HCT116 (cell line): ENCODE data around the gene KMT2E. TPM values are rescaled to one million over a fixed set of nuclear protein-coding genes. Genes with fewer than 3 reads are reported as not detected.

Source experiments
- ATAC-seq: fragments of 200-7000 bp; cut with Tn5 transposase; 2 replicates; pipeline ENCODE4 v1.9.1; 2020; ENCODE audit warnings: mild to moderate bottlenecking, moderate library complexity
- BruUV-seq: library from RNA; stranded (reverse); fragments of 400-500 nt; replicated peaks from 2 replicates; lab custom pipeline; 2021; lab: Mats Ljungman, UMichigan
- CTCF ChIA-PET: fragments of 300-600 bp; sonication (Branson Sonifier 250); formaldehyde crosslinking; loops from one replicate; lab custom pipeline; 2021; ENCODE audit warnings: antibody characterized with exemption; lab: Charles Lee
- POLR2A ChIA-PET: fragments of 300-600, 350-600 bp; sonication (Branson Sonifier 250); formaldehyde crosslinking; loops from one replicate; lab custom pipeline; 2021; ENCODE audit warnings: antibody characterized with exemption; lab: Charles Lee
- RAD21 ChIA-PET, 2 experiments: fragments of 300-600 bp; sonication (Branson Sonifier 250); formaldehyde crosslinking; loops; one replicate each; lab custom pipeline; 2023; ENCODE audit warnings: low total read pairs in 2 of 2; ENCODE audit not compliant: uncharacterized antibody in 2 of 2, unreplicated experiment in 2 of 2, low non-redundant PET in 1 of 2; lab: Charles Lee
- DNase-seq: peaks from one replicate; pipeline ENCODE4 v3.0.0-alpha.2; 2010; ENCODE audit warnings: low read depth, low spot score
- H2AFZ ChIP-seq: fragments of 200-600 bp; shearing (Covaris generic), sonication (generic); 2 replicates; pipeline ENCODE4 v1.6.1; 2017; ENCODE audit warnings: low read depth, mixed run types, mixed read lengths, antibody characterized with exemption, low read length; ENCODE audit not compliant: poor library complexity, severe bottlenecking
- H3K27ac ChIP-seq: 2 replicates; pipeline ENCODE4 v1.5.1; 2012; ENCODE audit warnings: low read depth, low read length
- H3K27me3 ChIP-seq: fragments of 200-600 bp; sonication (generic); 2 replicates; pipeline ENCODE4 v1.6.1; 2016; ENCODE audit warnings: mixed run types, low read length, mixed read lengths; ENCODE audit not compliant: insufficient read depth
- H3K36me3 ChIP-seq, 2 experiments: fragments of 200-500 bp in 1 of 2; fragments of 200-600 bp in 1 of 2; sonication (Bioruptor generic) in 1 of 2; sonication (generic) in 1 of 2; 2 replicates each; pipeline versions ENCODE4 v1.5.1 to v1.6.1; 2014 to 2016; ENCODE audit warnings: low read length in 2 of 2, inconsistent platforms in 1 of 2, mixed read lengths in 1 of 2, mixed run types in 1 of 2; ENCODE audit not compliant: insufficient read depth in 2 of 2, control insufficient read depth in 1 of 2
- H3K4me1 ChIP-seq, 2 experiments: fragments of 200-600 bp in 1 of 2; sonication (generic) in 1 of 2; 2 replicates each; pipeline versions ENCODE4 v1.5.1 to v1.6.1; 2012 to 2017; ENCODE audit warnings: low read length in 2 of 2, inconsistent platforms in 1 of 2, mild to moderate bottlenecking in 1 of 2, mixed read lengths in 1 of 2, mixed run types in 1 of 2, moderate library complexity in 1 of 2; ENCODE audit not compliant: insufficient read depth in 2 of 2, control insufficient read depth in 1 of 2
- H3K4me2 ChIP-seq: fragments of 200-600 bp; sonication (generic); 2 replicates; pipeline ENCODE4 v1.6.1; 2017; ENCODE audit warnings: mixed run types, low read length, mixed read lengths
- H3K4me3 ChIP-seq, 2 experiments: fragments of 200-600 bp in 1 of 2; sonication (generic) in 1 of 2; replicated peaks in 1 of 2; 2 replicates each; pipeline ENCODE4 v1.5.1; 2011 to 2016; ENCODE audit warnings: low read length in 2 of 2, control low read depth in 1 of 2, low read depth in 1 of 2, mild to moderate bottlenecking in 1 of 2, mixed read lengths in 1 of 2, mixed run types in 1 of 2
- H3K79me2 ChIP-seq: fragments of 200-600 bp; sonication (generic); 2 replicates; pipeline ENCODE4 v1.6.1; 2017; ENCODE audit warnings: mild to moderate bottlenecking, mixed run types, low read length, moderate library complexity, mixed read lengths; ENCODE audit not compliant: insufficient read depth
- H3K9ac ChIP-seq: fragments of 200-600 bp; sonication (generic); 2 replicates; pipeline ENCODE4 v1.6.1; 2016; ENCODE audit warnings: low read length, mixed read lengths
- H3K9me2 ChIP-seq: fragments of 200-600 bp; sonication (generic), shearing (Covaris generic); 2 replicates; pipeline ENCODE4 v1.6.1; 2017; ENCODE audit warnings: mixed run types, mild to moderate bottlenecking, moderate library complexity; ENCODE audit not compliant: insufficient read depth
- H3K9me3 ChIP-seq, 2 experiments: fragments of 200-500 bp in 1 of 2; fragments of 200-600 bp in 1 of 2; sonication (Bioruptor generic) in 1 of 2; sonication (generic) in 1 of 2; 2 replicates each; pipeline ENCODE4 v1.6.1; 2014 to 2017; ENCODE audit warnings: low read length in 2 of 2, mixed read lengths in 2 of 2, inconsistent platforms in 1 of 2, low read depth in 1 of 2, mild to moderate bottlenecking in 1 of 2, mixed run types in 1 of 2, moderate library complexity in 1 of 2; ENCODE audit not compliant: control insufficient read depth in 1 of 2, insufficient read depth in 1 of 2
- H4K20me1 ChIP-seq: fragments of 200-600 bp; sonication (generic), shearing (Covaris generic); 2 replicates; pipeline ENCODE4 v1.6.1; 2017; ENCODE audit warnings: mixed run types, mild to moderate bottlenecking, moderate library complexity; ENCODE audit not compliant: insufficient read depth
- ATF3 ChIP-seq: IDR thresholded peaks from 2 replicates; pipeline ENCODE4 v1.6.1; 2012
- CBX3 ChIP-seq: IDR thresholded peaks from 2 replicates; pipeline ENCODE4 v1.6.1; 2012; ENCODE audit warnings: low read depth
- CEBPB ChIP-seq: IDR thresholded peaks from 2 replicates; pipeline ENCODE4 v1.6.1; 2012; ENCODE audit warnings: low read depth
- CTCF ChIP-seq, 3 experiments: fragments of 200-600 bp in 1 of 3; sonication (generic) in 1 of 3; IDR thresholded peaks in 2 of 3; conservative IDR thresholded peaks in 1 of 3; 2 replicates each; pipeline ENCODE4 v1.5.1; 2012 to 2017; ENCODE audit warnings: low read depth in 2 of 3, low read length in 2 of 3, antibody characterized with exemption in 1 of 3, borderline replicate concordance in 1 of 3, control low read depth in 1 of 3, mild to moderate bottlenecking in 1 of 3, mixed read lengths in 1 of 3, mixed run types in 1 of 3, moderate library complexity in 1 of 3; ENCODE audit not compliant: insufficient read depth in 1 of 3
- EZH2 ChIP-seq: fragments of 200-600 bp; sonication (generic); IDR thresholded peaks from 2 replicates; pipeline ENCODE4 v1.6.1; 2017; ENCODE audit warnings: antibody characterized with exemption, mixed run types
- MAX ChIP-seq: IDR thresholded peaks from 2 replicates; pipeline ENCODE4 v1.6.1; 2012
- POLR2A ChIP-seq: IDR thresholded peaks from 2 replicates; pipeline ENCODE4 v1.7.0; 2011; ENCODE audit warnings: borderline replicate concordance; ENCODE audit not compliant: insufficient read depth, insufficient read length; ENCODE audit errors: extremely low read depth
- POLR2AphosphoS5 ChIP-seq: IDR thresholded peaks from 2 replicates; pipeline ENCODE4 v1.6.1; 2011; ENCODE audit warnings: mild to moderate bottlenecking, low read depth, low read length, moderate library complexity
- RAD21 ChIP-seq: IDR thresholded peaks from 2 replicates; pipeline ENCODE4 v1.6.1; 2012; ENCODE audit warnings: low read depth, mild to moderate bottlenecking
- REST ChIP-seq: IDR thresholded peaks from 2 replicates; pipeline ENCODE4 v1.6.1; 2012; ENCODE audit warnings: low read depth
- SP1 ChIP-seq: IDR thresholded peaks from 2 replicates; pipeline ENCODE4 v1.6.1; 2012; ENCODE audit warnings: low read depth
- TCF7L2 ChIP-seq: IDR thresholded peaks from 2 replicates; pipeline ENCODE4 v1.7.0; 2011; ENCODE audit warnings: borderline replicate concordance, inconsistent platforms; ENCODE audit not compliant: insufficient read depth, insufficient read length; ENCODE audit errors: extremely low read depth
- ZBTB33 ChIP-seq: IDR thresholded peaks from 2 replicates; pipeline ENCODE4 v1.6.1; 2011; ENCODE audit warnings: mild to moderate bottlenecking, low read length, moderate library complexity; ENCODE audit not compliant: insufficient replicate concordance; ENCODE audit errors: extremely low read depth
- ZFX ChIP-seq: fragments of 450-650 bp; IDR thresholded peaks from 2 replicates; pipeline ENCODE4 v1.6.1; 2017
- ZNF274 ChIP-seq: fragments of 200-500 bp; sonication (Bioruptor generic); IDR thresholded peaks from 2 replicates; pipeline ENCODE4 v1.6.1; 2014; ENCODE audit warnings: mild to moderate bottlenecking, low read depth, low read length, inconsistent platforms
- intact Hi-C: fragments of 100-400 bp; cut with micrococcal nuclease; formaldehyde crosslinking; loops from 2 replicates; pipeline ENCODE4 v1.10.0; 2022
- total RNA-seq: library from RNA; stranded (reverse); gene quantifications from one replicate; pipeline ENCODE4 v1.2.1, GENCODE V29; 2021; ENCODE audit not compliant: unreplicated experiment

KMT2E gene
- total RNA-seq, 1 experiment from 2014 or later, result 39.8 TPM

GRCh38 chr7:105131033-105131656 lies 117.1 kb downstream of the KMT2E start:
- Histone ChIP-seq H3K4me2 (no peak overlapping the region), H3K9ac (no peak overlapping the region), H3K27ac (no peak overlapping the region), H4K20me1 (no peaks in the 10 kb centered on the region), H3K79me2 (peaks cover 8% of the 10 kb centered on the region; the same call in 1 of the 2 replicates), H3K4me3 (no peak overlapping the region), H3K9me3 (no peaks in the 10 kb centered on the region), H3K36me3 (no peaks in the 10 kb centered on the region), H3K9me2 (no peaks in the 10 kb centered on the region), H3K4me1 (peaks cover 0 to 3% of the 10 kb centered on the region in 2 experiments; a peak in 1 of 4 replicates), H3K27me3 (no peaks in the 10 kb centered on the region), H2AFZ (no peak overlapping the region)
- ATAC-seq (no peak), DNase-seq (no peak)
- no TSS peak for BruUV-seq
- ChIA-PET RAD21 (no interaction called here), POLR2A (no interaction called here), CTCF (no interaction called here)
- TF ChIP-seq POLR2AphosphoS5 (no peak), REST (no peak), ZBTB33 (no peak), POLR2A (no peak), SP1 (no peak), MAX (no peak), CBX3 (no peak), CEBPB (no peak), ATF3 (no peak), EZH2 (no peak), RAD21 (no peak), CTCF (IDR thresholded peaks at IDR 0.05 in 2 of 3, conservative IDR thresholded peaks at IDR 0.05 in 1 of 3; ENCODE audit: borderline replicate concordance in 1 of 3, insufficient read depth in 1 of 3, low read depth in 2 of 3, low read length in 2 of 3) (no peak), TCF7L2 (no peak), ZFX (no peak), ZNF274 (no peak)
- intact Hi-C loops, result no loop called here
